GM12892 (cell line): ENCODE results near the gene ANKS1B.

Source experiments
- POLR2A ChIP-seq: IDR thresholded peaks from 2 replicates; pipeline ENCODE4 v1.6.1; 2011; ENCODE audit warnings: low read depth, low read length, control low read depth
- POLR2AphosphoS5 ChIP-seq: IDR thresholded peaks from 2 replicates; pipeline ENCODE4 v1.6.1; 2011; ENCODE audit warnings: low read depth, low read length, control low read depth
- TAF1 ChIP-seq: IDR thresholded peaks from 2 replicates; pipeline ENCODE4 v1.6.1; 2011; ENCODE audit warnings: low read depth, mild to moderate bottlenecking, control low read depth, low read length, borderline replicate concordance

- TF ChIP-seq POLR2AphosphoS5 (no peak), TAF1 (no peak), POLR2A (no peak)
These were observed 1116.7 kb downstream of the ANKS1B start for GRCh38 chr12:98868076-98868475.
